Measurements from ENCODE around the gene DIS3L2. TPM values are rescaled to one million over a fixed set of nuclear protein-coding genes. Genes with fewer than 3 reads are reported as not detected.

The DIS3L2 gene
- total and polyA plus RNA-seq, 7 donors = 10.7 to 20.8 (median 16.0) TPM

- intact Hi-C loops (cut with DNase I) = no loop called here
- TF ChIP-seq CTCF (IDR thresholded peaks at IDR 0.05) = no peak
- Histone ChIP-seq H3K27ac (no peak overlapping the region), H3K9me3 (no peaks in the 10 kb centered on the region), H3K36me3 (ENCODE audit: insufficient read depth in 1 of 2, low read depth in 1 of 2) (no peaks in the 10 kb centered on the region), H3K27me3 (ENCODE audit: insufficient read depth in 3 of 3, low read length in 2 of 3) (no peaks in the 10 kb centered on the region), H3K4me1 (no peaks in the 10 kb centered on the region), H3K4me3 (no peak overlapping the region)
- 71 to 80% (median 77%) methylated on average over 2 of the region's 2 CpGs for WGBS, 3 donors
- DNase-seq (no peak), ATAC-seq (no peak)
Measured at GRCh38 chr2:232291343-232291742, 329.8 kb downstream of the DIS3L2 start.

GRCh38 chr2:232292395-232293154 lies 331.1 kb downstream of the DIS3L2 start:
- Histone ChIP-seq H3K27me3 (ENCODE audit: insufficient read depth in 3 of 3, low read length in 2 of 3) (no peaks in the 10 kb centered on the region), H3K4me1 (no peaks in the 10 kb centered on the region), H3K9me3 (no peaks in the 10 kb centered on the region), H3K27ac (no peak overlapping the region), H3K4me3 (no peak overlapping the region), H3K36me3 (ENCODE audit: insufficient read depth in 1 of 2, low read depth in 1 of 2) (no peaks in the 10 kb centered on the region)
- intact Hi-C loops (cut with DNase I) = no loop called here
- DNase-seq (peak in 1 of 2 donors; percentile 52), ATAC-seq (peak in 3 of 4 donors; percentile 48 to 63 (median 58))
- 82 to 84% (median 83%) methylated on average over 9 of the region's 9 CpGs for WGBS, 3 donors
- peak; percentile 59 for TF ChIP-seq CTCF (IDR thresholded peaks at IDR 0.05)

GRCh38 chr2:232293191-232293590 lies 331.7 kb downstream of the DIS3L2 start:
- Histone ChIP-seq H3K4me3 (no peak overlapping the region), H3K27me3 (ENCODE audit: insufficient read depth in 3 of 3, low read length in 2 of 3) (no peaks in the 10 kb centered on the region), H3K36me3 (ENCODE audit: insufficient read depth in 1 of 2, low read depth in 1 of 2) (no peaks in the 10 kb centered on the region), H3K4me1 (no peaks in the 10 kb centered on the region), H3K9me3 (no peaks in the 10 kb centered on the region), H3K27ac (no peak overlapping the region)
- ATAC-seq = no peak
- DNase-seq = no peak
- intact Hi-C loops (cut with DNase I) = no loop called here
- TF ChIP-seq CTCF (IDR thresholded peaks at IDR 0.05) = no peak
- WGBS, 3 donors = 91 to 92% (median 92%) methylated on average over 6 of the region's 6 CpGs

- no peak overlapping the region for H3K4me3 ChIP-seq
- H3K9me3 ChIP-seq = no peaks in the 10 kb centered on the region
- no peaks in the 10 kb centered on the region for H3K27me3 ChIP-seq (ENCODE audit: insufficient read depth in 3 of 3, low read length in 2 of 3)
- DNase-seq (no peak), ATAC-seq (no peak)
- WGBS, 3 donors = 97 to 100% (median 98%) methylated on average over 1 of the region's 1 CpG
- H3K36me3 ChIP-seq (ENCODE audit: insufficient read depth in 1 of 2, low read depth in 1 of 2) = peaks cover 0 to 22% of the 10 kb centered on the region in 2 donors
- no peak overlapping the region for H3K27ac ChIP-seq
- H3K4me1 ChIP-seq = no peaks in the 10 kb centered on the region
- no peak for TF ChIP-seq CTCF (IDR thresholded peaks at IDR 0.05)
- intact Hi-C loops (cut with DNase I) = no loop called here
Measured at GRCh38 chr2:232295971-232296370, 334.5 kb downstream of the DIS3L2 start.
